K562 (cell line): ENCODE results near the gene TRIM68. TPM values are rescaled to one million over a fixed set of nuclear protein-coding genes. Genes with fewer than 3 reads are reported as not detected.
A peak's percentile ranks its signal among the peaks of the same experiment; 100 is the strongest.

ENCODE experiments used
- ATAC-seq: fragments of 200-7000 bp; cut with Tn5 transposase; 3 replicates; pipeline ENCODE4 v1.9.1; 2020; ENCODE audit warnings: moderate library complexity
- BruUV-seq: library from RNA; stranded (reverse); fragments of 400-500 nt; replicated peaks from 2 replicates; lab custom pipeline; 2021; lab: Mats Ljungman, UMichigan
- CTCF ChIA-PET: fragments of 300-600 bp; formaldehyde crosslinking; extraction: SDS; loops from one replicate; lab custom pipeline; 2021; ENCODE audit warnings: low intra/inter-chr PET ratio; lab: Yijun Ruan, JAX
- POLR2A ChIA-PET: fragments of 300-600, 350-650 bp; sonication (Branson Sonifier 250); formaldehyde crosslinking; extraction: SDS; loops from one replicate; lab custom pipeline; 2021; ENCODE audit warnings: antibody characterized with exemption, inconsistent platforms; lab: Yijun Ruan, JAX
- DNase-seq, 4 experiments: peaks; one replicate each; pipeline versions ENCODE4 v3.0.0 to v3.0.0-alpha.2; 2011 to 2018; ENCODE audit warnings: low spot score in 3 of 4, mixed read lengths in 3 of 4; ENCODE audit errors: extremely low read depth in 1 of 4
- FAIRE-seq: peaks from 2 replicates; lab custom pipeline; 2011; peaks lifted over from hg19 to GRCh38; lab: Jason Lieb, UNC
- H2AFZ ChIP-seq: 2 replicates; pipeline ENCODE4 v1.6.0; 2011; ENCODE audit warnings: low read depth, low read length, control low read depth, inconsistent platforms
- H3K27ac ChIP-seq: fragments of 200-600 bp; 3 replicates; pipeline ENCODE4 v1.8.0; 2011; ENCODE audit warnings: low read depth, mild to moderate bottlenecking, control low read depth, inconsistent platforms, low read length, moderate library complexity, mixed read lengths; ENCODE audit errors: extremely low read depth
- H3K27me3 ChIP-seq, 2 experiments: fragments of 300-600 bp in 1 of 2; 2 replicates in 1 of 2; 3 replicates in 1 of 2; pipeline versions ENCODE4 v1.6.0 to v1.8.0; 2011; ENCODE audit warnings: inconsistent platforms in 2 of 2, low read length in 2 of 2, mild to moderate bottlenecking in 1 of 2, mixed read lengths in 1 of 2, moderate library complexity in 1 of 2; ENCODE audit not compliant: control insufficient read depth in 2 of 2, insufficient read depth in 2 of 2
- H3K36me3 ChIP-seq: fragments of 300-600 bp; 3 replicates; pipeline ENCODE4 v1.8.0; 2011; ENCODE audit warnings: mild to moderate bottlenecking, low read length, inconsistent platforms; ENCODE audit not compliant: control insufficient read depth, insufficient read depth
- H3K4me1 ChIP-seq, 2 experiments: fragments of 200-600 bp in 1 of 2; replicated peaks in 1 of 2; 2 replicates in 1 of 2; 3 replicates in 1 of 2; pipeline versions ENCODE4 v1.5.1 to v1.8.0; 2011; ENCODE audit warnings: inconsistent platforms in 2 of 2, low read length in 2 of 2, mild to moderate bottlenecking in 1 of 2, mixed read lengths in 1 of 2, moderate library complexity in 1 of 2; ENCODE audit not compliant: control insufficient read depth in 2 of 2, insufficient read depth in 2 of 2
- H3K4me2 ChIP-seq: 2 replicates; pipeline ENCODE4 v1.6.1; 2011; ENCODE audit warnings: low read length, control low read depth, inconsistent platforms, mixed read lengths; ENCODE audit not compliant: insufficient read depth
- H3K4me3 ChIP-seq: fragments of 200-600 bp; sonication (generic), shearing (Covaris generic); 2 replicates; pipeline ENCODE4 v1.5.1; 2016; ENCODE audit warnings: control low read depth, inconsistent platforms
- H3K79me2 ChIP-seq: fragments of 200-600 bp; 3 replicates; pipeline ENCODE4 v1.8.0; 2011; ENCODE audit warnings: low read length, inconsistent platforms; ENCODE audit not compliant: control insufficient read depth, insufficient read depth
- H3K9ac ChIP-seq, 2 experiments: 2 replicates each; pipeline versions ENCODE4 v1.6.0 to v1.6.1; 2011; ENCODE audit warnings: low read depth in 2 of 2, low read length in 2 of 2, control low read depth in 1 of 2, inconsistent platforms in 1 of 2, mild to moderate bottlenecking in 1 of 2, mixed read lengths in 1 of 2; ENCODE audit not compliant: insufficient read depth in 1 of 2
- H3K9me1 ChIP-seq: one replicate; pipeline ENCODE4 v1.6.0; 2011; ENCODE audit warnings: inconsistent platforms, mild to moderate bottlenecking, low read length, moderate library complexity; ENCODE audit not compliant: control insufficient read depth, insufficient read depth
- H3K9me3 ChIP-seq: replicated peaks from 2 replicates; pipeline ENCODE4 v1.5.1; 2011; ENCODE audit warnings: low read depth, low read length, inconsistent platforms; ENCODE audit not compliant: control insufficient read depth, insufficient read depth
- H4K20me1 ChIP-seq: replicated peaks from 2 replicates; pipeline ENCODE4 v1.6.1; 2011; ENCODE audit warnings: low read length, inconsistent platforms, mixed read lengths; ENCODE audit not compliant: control insufficient read depth, insufficient read depth
- C11orf30 ChIP-seq: fragments of 450-650 bp; IDR thresholded peaks from 2 replicates; pipeline ENCODE4 v1.6.1; 2016; ENCODE audit warnings: low read depth, mild to moderate bottlenecking
- ESRRA ChIP-seq: fragments of 450-650 bp; IDR thresholded peaks from 2 replicates; pipeline ENCODE4 v1.6.1; 2014; ENCODE audit warnings: low read depth, mild to moderate bottlenecking, moderate library complexity, borderline replicate concordance
- MAFG ChIP-seq: fragments of 450-650 bp; conservative IDR thresholded peaks from 2 replicates; pipeline ENCODE4 v1.6.1; 2016; ENCODE audit warnings: missing genetic modification characterization, missing compliant biosample characterization
- MTA3 ChIP-seq: fragments of 450-650 bp; formaldehyde crosslinking; IDR thresholded peaks from 2 replicates; pipeline ENCODE4 v1.6.1; 2017; ENCODE audit warnings: mild to moderate bottlenecking, borderline replicate concordance
- NFE2 ChIP-seq: IDR thresholded peaks from 2 replicates; pipeline ENCODE4 v1.6.1; 2014; ENCODE audit warnings: antibody characterized with exemption, low read depth
- SOX6 ChIP-seq: fragments of 450-650 bp; IDR thresholded peaks from 2 replicates; pipeline ENCODE4 v1.6.1; 2014; ENCODE audit warnings: mild to moderate bottlenecking
- ZNF316 ChIP-seq: fragments of 450-650 bp; IDR thresholded peaks from 2 replicates; pipeline ENCODE4 v1.6.1; 2016
- ZNF354B ChIP-seq: fragments of 250-450 bp; sonication (Bioruptor Pico); IDR thresholded peaks from 2 replicates; pipeline ENCODE4 v1.4.0; 2020
- WGBS: fragments of 100-300 bp; shearing (Covaris generic); methylation state at CpG from one replicate; pipeline ENCODE4 v1.1.6; 2016; ENCODE audit warnings: low coverage, mixed read lengths; ENCODE audit not compliant: insufficient coverage; ENCODE audit errors: missing lambda C conversion rate; 5-methylcytosine and 5-hydroxymethylcytosine counted together
- in situ Hi-C: fragments of 300-500 bp; cut with MboI; formaldehyde crosslinking; loops from 4 replicates; pipeline ENCODE4 v1.15.0; 2018; ENCODE audit warnings: inconsistent platforms, mixed read lengths
- intact Hi-C: fragments of 100-400 bp; cut with micrococcal nuclease; formaldehyde crosslinking; loops from 2 replicates; pipeline ENCODE4 v1.14.2; 2022
- polyA plus RNA-seq, 8 experiments: library from polyadenylated mRNA; depleted of rRNA in 4 of 8; stranded (reverse) in 5 of 8; unstranded in 3 of 8; fragments of >200 nt; fragmentation: Nextera tagmentation in 2 of 8; fragmentation: Illumina TruSeq in 1 of 8; extraction: Ambion mirVana in 2 of 8; extraction: Trizol in 1 of 8; gene quantifications; 2 replicates each; pipeline versions ENCODE4 v1.2.1 to v1.2.3, GENCODE V29; 2011 to 2014; ENCODE audit warnings: inconsistent platforms in 1 of 8, missing spikeins in 1 of 8
- total RNA-seq, 7 experiments: library from RNA; depleted of rRNA in 6 of 7; stranded (reverse); fragments of >200 nt in 6 of 7; fragmentation: Illumina TruSeq in 2 of 7; extraction: Trizol in 2 of 7; gene quantifications; 2 replicates each; pipeline versions ENCODE4 v1.2.1 to v1.2.3, GENCODE V29; 2011 to 2021; ENCODE audit warnings: low replicate concordance in 1 of 7
- TF ChIP-seq, protein P1 (sequence below): sonication (generic); formaldehyde crosslinking; IDR thresholded peaks from 2 replicates; pipeline ENCODE4 v1.9.0; 2022; ENCODE audit warnings: mild to moderate bottlenecking, missing genetic modification reagents
- TF ChIP-seq, protein P2 (sequence below): fragments of 450-650 bp; IDR thresholded peaks from 2 replicates; pipeline ENCODE4 v1.6.1; 2016; ENCODE audit warnings: antibody characterized with exemption

The TRIM68 gene
- total and polyA plus RNA-seq, 9 of the 15 experiments (the other 6 are each of a cell fraction or from before 2014, with no cell fraction given), result 5.2 to 10.9 (median 7.9) TPM

DNA sequence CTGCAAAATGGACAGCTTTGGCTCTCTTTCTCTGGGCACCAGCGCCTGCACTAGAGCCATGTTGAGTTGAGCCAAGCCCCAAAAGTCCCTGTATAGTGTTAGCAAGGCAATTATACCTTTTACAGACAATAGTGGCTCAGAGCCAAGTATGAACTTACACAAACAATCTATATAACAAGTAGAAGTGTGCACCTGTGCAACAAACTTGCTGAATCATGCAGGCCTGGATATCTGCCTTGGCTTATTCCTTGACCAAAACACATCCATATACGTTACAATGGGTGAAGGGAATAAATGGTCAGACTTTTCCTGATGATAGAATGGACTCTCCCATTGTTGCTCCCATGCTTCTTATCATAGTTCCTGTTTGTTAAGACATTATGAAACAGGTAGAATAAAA, 30.3 kb downstream of the TRIM68 start:
- H3K9me3 ChIP-seq, result no peaks in the 10 kb centered on the region
- no peaks in the 10 kb centered on the region for H3K4me1 ChIP-seq
- TF ChIP-seq ESRRA, result no peak
- peak; percentile 33; the same call in 1 of the 2 replicates for TF ChIP-seq SOX6
- TF ChIP-seq, protein P1, sequence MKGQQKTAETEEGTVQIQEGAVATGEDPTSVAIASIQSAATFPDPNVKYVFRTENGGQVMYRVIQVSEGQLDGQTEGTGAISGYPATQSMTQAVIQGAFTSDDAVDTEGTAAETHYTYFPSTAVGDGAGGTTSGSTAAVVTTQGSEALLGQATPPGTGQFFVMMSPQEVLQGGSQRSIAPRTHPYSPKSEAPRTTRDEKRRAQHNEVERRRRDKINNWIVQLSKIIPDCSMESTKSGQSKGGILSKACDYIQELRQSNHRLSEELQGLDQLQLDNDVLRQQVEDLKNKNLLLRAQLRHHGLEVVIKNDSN (CRISPR knock-in tag), result no peak
- no peak for TF ChIP-seq ZNF354B (CRISPR knock-in tag)
- peak; percentile 47; the same call in 1 of the 2 replicates for TF ChIP-seq C11orf30
- peak; percentile 15; the same call in 1 of the 2 replicates for TF ChIP-seq MAFG (tag)
- TF ChIP-seq, protein P2, sequence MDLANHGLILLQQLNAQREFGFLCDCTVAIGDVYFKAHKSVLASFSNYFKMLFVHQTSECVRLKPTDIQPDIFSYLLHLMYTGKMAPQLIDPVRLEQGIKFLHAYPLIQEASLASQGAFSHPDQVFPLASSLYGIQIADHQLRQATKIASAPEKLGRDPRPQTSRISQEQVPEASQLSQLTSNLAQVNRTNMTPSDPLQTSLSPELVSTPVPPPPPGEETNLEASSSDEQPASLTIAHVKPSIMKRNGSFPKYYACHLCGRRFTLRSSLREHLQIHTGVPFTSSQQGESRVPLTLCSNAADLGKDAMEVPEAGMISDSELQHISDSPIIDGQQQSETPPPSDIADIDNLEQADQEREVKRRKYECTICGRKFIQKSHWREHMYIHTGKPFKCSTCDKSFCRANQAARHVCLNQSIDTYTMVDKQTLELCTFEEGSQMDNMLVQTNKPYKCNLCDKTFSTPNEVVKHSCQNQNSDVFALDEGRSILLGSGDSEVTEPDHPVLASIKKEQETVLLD, result no peak
- no peak for TF ChIP-seq MTA3
- TF ChIP-seq NFE2, result peak; percentile 73
- peak; percentile 20 for TF ChIP-seq ZNF316
- no peaks in the 10 kb centered on the region for H3K36me3 ChIP-seq
- BruUV-seq, result no TSS peak
- DNase-seq (no peak), ATAC-seq (no peak), FAIRE-seq (no peak)
- H4K20me1 ChIP-seq, result no peaks in the 10 kb centered on the region
- WGBS, result 0% methylated on average over 2 of the region's 2 CpGs
- H3K27ac ChIP-seq, result no peak overlapping the region
- peaks cover 15 to 16% of the 10 kb centered on the region in 2 experiments; a peak in 4 of 5 replicates for H3K27me3 ChIP-seq
- no peak overlapping the region for H3K4me2 ChIP-seq
- no peaks in the 10 kb centered on the region for H3K9me1 ChIP-seq
- no peaks in the 10 kb centered on the region for H3K79me2 ChIP-seq
- H2AFZ ChIP-seq, result no peak overlapping the region
- in situ Hi-C loops (no loop called here), intact Hi-C loops (no loop called here)
- CTCF ChIA-PET, result no interaction called here
- POLR2A ChIA-PET, result interaction anchor here (0.6 kb wide), 1 partner anchor 493 kb away, joined by 3 read pairs; no protein-coding TSS in a partner anchor
- no peak overlapping the region for H3K4me3 ChIP-seq
- no peak overlapping the region for H3K9ac ChIP-seq
